Liver (tissue), 3 donors: ENCODE results near the gene SENP7.

ENCODE experiments used
- JUND ChIP-seq, 2 donors: IDR thresholded peaks; 2 replicates each; pipeline ENCODE4 v1.6.1; 2016; ENCODE audit warnings: antibody characterized with exemption in 2 of 2
- TAF1 ChIP-seq: conservative IDR thresholded peaks from 2 replicates; pipeline ENCODE4 v1.6.1; 2016; ENCODE audit warnings: antibody characterized with exemption, mild to moderate bottlenecking
- TF ChIP-seq, protein P1 (sequence below): fragments of 150-350 bp; IDR thresholded peaks from 2 replicates; pipeline ENCODE4 v1.5.1; 2017; ENCODE audit warnings: improper control_type of control experiment, low read depth, low read length; ENCODE audit not compliant: missing input control
- donor health status: healthy.
- donor health status: healthy.

- no peak for TF ChIP-seq JUND (IDR thresholded peaks at IDR 0.05)
- no peak for TF ChIP-seq TAF1
- TF ChIP-seq, protein P1, sequence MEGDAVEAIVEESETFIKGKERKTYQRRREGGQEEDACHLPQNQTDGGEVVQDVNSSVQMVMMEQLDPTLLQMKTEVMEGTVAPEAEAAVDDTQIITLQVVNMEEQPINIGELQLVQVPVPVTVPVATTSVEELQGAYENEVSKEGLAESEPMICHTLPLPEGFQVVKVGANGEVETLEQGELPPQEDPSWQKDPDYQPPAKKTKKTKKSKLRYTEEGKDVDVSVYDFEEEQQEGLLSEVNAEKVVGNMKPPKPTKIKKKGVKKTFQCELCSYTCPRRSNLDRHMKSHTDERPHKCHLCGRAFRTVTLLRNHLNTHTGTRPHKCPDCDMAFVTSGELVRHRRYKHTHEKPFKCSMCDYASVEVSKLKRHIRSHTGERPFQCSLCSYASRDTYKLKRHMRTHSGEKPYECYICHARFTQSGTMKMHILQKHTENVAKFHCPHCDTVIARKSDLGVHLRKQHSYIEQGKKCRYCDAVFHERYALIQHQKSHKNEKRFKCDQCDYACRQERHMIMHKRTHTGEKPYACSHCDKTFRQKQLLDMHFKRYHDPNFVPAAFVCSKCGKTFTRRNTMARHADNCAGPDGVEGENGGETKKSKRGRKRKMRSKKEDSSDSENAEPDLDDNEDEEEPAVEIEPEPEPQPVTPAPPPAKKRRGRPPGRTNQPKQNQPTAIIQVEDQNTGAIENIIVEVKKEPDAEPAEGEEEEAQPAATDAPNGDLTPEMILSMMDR = no peak
Measured at GRCh38 chr3:101362406-101362805, 150.6 kb downstream of the SENP7 start.
